HG02870 (cell line): ENCODE measurements around the gene PAX3.

Experiments
- ATAC-seq: cut with Tn5 transposase; IDR thresholded peaks from one replicate; pipeline ENCODE4 v1.9.1; 2021; ENCODE audit warnings: mild to moderate bottlenecking, moderate library complexity; ENCODE audit not compliant: unreplicated experiment

PAX3 gene

DNA sequence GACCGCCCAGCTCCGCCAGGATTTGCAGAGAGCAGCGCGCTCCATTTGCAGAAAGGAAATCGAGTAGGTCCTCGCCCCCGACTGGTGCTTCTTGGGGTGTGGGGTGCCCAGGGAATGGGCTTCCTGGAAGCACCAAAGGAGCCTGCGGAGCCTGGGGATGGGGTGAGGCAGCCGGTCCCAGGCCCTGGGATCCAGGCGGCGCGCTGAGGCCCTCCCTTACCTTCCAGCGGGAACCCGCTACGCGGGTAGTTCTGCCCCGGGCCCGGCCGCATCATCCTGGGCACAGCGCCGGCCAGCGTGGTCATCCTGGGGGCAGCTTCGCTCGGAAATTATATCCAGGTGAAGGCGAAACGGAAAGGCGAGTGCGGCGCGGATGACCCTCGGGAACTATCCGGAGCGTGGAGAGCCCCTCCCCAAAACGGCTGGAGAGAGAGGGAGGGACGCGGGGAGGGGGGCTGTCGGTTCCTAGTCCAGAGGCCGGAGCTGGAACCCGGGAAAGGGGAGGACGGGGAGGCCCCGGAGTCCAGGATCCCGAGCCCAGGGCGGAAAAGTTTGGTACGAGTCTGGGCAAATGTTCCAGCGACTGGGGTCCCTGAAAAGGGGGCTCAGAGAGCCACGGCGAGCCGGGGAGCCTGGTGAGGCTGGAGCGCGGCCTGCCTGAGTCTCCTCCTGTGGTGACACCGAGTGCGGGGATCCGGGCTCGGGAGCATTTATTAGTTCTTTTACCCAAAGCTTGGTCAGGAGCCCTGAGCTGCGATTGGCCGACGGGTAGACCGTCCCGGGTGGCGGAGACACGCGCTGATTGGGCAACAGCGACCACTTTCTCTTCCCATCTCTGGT lies at the start of gene PAX3:
Gene PAX3 (minus strand): TSS at position 688 of the 840 bp plus-strand sequence. CDS start 383 bp downstream, at position 305.
- no peak for ATAC-seq

DNA sequence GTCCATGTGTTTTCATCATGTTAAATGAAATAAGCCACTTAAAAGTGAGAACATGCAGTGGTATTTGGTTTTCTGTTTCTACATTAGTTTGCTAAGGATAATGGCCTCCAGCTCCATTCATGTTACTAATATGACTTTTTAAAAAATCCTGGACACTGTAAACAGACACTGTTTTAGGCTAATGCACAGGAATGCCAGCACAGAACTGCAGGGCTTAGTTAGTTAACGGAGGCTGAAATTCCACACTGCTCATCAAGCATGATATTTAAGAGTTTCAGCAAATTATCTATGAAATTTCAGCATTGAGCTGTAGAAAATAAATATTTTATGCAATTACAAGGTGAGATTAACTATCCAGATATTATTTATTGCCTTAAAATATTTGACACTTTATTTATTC lies 42.5 kb upstream of the PAX3 start:
- ATAC-seq: no peak

DNA sequence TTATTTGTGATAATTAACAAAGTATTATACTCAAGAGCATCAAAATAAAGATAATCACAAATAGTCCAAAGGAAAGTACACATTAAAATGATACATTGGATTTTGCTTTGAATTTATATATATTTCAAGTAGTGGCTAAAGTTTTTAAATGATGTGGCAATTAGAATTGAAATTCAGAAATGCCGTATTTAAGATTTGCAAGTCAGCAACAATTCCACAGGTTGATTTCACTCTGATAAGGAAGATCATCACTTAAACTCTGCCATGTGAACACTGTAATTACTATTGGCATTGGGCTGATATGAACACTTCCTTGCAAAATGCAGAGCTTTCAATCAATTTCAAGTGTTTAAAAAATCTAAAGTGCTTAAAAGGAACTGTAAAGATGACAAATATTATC lies 39.6 kb upstream of the PAX3 start:
- no peak for ATAC-seq

DNA sequence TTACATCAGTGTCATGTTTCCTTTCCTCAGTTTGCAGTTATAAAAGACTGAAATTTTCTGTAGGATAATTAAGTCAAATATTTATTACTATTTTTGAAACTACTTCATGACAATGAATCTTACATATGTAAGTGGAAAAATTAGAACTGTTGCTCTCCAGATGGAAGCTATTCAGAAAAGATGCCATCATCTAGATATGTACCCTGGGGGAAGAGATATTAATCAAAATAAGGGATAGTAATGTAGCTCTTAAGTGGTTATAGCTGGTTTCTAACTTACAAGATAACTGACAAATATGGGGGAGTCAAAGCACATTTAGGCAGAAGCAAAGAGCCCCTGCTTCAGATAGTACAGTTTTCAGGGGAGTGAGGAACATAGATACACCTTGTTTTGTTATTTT lies 38.1 kb upstream of the PAX3 start:
- ATAC-seq: no peak

DNA sequence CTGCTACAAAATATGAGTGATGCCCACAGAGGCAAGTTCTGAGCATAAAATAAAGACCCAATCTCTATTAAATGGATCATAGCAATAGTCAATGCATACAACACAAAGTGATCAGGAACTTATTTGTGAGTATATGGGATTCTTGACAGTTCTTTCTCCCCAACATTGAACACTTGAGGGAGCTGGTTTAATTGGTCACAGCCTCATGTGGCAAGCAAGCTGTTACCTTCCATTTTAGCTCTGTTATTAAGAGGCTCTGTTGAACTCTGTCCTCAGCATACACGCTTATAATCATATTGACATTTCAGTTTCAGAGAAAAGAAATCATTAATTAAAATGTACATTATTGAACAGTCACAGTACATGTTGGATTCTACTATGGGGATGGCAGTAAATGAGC lies 37.6 kb upstream of the PAX3 start:
- ATAC-seq: no peak

DNA sequence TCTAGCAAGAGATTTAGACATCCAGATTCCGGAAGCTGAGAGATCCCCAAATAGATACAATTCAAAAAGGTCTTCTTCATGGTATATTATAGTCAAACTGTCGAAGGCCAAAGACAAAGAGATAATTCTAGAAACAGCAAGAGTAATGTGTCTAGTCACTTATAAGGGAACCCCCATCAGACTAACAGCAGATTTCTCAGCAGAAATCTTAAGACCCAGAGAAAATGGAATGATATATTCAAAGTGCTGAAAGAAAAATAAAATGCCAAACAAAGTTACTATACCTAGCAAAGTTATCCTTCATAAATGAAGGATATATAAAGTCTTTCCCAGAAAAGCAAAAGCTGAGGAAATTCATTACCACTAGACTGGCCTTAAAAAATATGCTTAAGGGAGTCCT lies 36.1 kb upstream of the PAX3 start:
- ATAC-seq: no peak

DNA sequence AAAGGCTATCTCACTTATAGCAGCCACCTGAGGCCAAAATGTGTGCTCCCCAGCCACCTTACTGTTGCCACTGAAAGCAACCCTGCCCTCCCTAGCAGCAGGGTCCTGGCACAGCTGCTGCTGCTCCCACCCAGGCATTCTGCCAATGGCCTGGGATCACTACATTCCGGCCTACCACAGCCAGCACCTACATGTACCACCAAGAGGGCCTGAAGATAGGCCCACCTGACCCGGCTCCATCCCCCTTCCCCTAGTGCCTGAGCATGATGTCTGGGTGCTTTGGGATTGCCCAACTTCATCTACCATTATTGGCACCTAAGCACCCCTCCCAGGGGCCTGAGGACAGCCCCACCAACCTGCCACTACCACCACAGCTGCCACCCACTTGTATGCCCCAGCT lies 34.6 kb upstream of the PAX3 start:
- no peak for ATAC-seq

DNA sequence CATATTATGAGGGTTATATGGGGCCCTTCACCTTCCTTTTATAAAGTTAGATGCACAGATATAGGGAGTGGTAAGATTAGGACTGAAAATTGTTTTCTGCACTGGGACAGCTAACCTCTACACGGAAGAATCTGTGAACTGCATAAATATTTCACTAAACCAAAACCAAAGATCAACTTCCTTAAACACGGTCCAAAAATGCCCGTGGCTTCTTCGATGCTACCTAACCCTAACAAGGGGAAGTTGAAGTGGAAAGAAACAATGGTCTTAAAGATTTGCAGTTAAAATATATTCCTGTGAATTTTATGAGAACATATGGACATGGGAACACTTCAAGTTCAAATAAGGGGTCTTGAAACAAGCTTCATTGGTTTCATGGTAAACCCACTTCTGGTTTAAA lies 33.3 kb upstream of the PAX3 start:
- no peak for ATAC-seq

DNA sequence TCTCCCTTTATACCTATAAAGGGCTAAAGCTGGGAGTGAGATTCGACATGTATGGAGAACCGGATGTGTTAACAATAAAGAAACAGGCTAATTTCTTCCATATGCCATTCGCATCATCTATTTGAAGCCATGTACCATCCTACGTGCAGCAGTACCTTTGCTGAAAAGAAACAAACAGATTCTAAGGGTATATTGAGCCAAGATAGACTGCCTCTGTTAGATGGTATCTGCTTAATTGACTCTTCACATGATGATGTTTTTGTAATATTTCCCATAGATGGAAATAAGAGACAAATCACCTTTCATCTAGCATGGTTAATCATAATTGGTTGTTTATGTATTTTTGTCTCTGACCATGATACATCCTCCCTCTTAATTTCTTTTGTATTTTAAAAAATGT lies 32.1 kb upstream of the PAX3 start:
- no peak for ATAC-seq

DNA sequence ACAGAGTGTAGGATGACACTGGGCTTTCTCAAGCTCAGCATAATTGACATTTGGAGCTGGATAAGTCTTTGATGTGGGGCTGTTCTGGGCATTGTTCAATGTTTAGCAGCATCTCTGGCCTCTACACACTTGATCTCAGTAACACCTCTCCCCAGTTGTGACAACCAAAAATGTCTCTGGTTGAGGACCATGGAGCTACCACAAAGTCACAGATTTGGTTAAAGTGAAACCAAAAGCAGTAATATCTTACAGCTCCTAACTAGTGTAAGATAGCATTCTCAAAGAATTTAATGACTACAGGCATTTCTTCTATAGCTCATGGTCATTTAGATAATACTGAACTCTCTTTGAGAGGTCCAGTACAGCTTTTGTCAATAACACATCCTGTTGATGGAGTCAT lies 23.4 kb upstream of the PAX3 start:
- no peak for ATAC-seq

DNA sequence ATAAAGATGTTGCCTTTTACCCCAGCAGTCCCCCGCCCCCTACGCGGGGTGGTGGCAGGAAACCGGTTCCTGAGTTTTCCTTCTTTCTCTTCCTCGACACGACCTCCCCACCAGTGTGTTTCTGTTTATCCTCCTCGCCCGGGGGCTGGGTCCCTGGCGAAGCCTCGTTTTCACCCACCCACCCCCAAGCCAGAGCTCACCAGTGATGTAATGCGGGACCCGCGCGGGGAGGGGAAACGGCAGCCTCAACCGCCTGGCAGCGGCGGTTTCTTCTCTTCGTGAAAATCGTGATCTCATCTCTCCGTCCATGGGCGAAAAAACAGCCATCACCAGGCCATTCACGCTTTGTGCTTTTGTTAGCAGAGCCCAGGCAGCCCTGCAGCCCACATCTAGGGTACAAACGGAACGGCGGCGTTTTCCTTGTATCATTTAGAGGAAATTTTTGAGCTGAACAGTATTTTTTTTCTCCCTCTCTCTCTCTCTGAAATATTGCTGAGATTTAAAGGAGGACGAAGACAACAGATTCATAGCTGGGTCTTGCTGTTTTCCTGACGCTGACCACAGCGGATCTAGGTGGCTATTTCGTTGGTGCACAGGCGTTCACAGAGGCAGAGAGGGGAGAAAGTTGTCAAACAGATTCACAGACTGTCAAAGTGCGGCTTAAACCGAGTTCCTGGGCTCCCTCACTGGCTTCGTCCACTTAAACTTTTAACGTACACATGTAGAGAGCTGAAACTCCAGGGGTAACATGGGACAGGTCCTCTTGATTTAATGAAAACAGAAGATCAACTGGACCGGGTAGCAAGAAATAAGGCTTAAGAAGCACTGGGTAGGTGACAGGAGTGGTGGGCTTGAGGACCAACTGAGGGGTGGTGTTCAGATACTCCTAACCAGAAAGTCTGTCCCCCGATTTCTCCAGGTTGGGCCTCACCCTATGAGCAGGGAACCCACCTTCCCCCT lies 21.9 kb upstream of the PAX3 start:
- no peak for ATAC-seq

DNA sequence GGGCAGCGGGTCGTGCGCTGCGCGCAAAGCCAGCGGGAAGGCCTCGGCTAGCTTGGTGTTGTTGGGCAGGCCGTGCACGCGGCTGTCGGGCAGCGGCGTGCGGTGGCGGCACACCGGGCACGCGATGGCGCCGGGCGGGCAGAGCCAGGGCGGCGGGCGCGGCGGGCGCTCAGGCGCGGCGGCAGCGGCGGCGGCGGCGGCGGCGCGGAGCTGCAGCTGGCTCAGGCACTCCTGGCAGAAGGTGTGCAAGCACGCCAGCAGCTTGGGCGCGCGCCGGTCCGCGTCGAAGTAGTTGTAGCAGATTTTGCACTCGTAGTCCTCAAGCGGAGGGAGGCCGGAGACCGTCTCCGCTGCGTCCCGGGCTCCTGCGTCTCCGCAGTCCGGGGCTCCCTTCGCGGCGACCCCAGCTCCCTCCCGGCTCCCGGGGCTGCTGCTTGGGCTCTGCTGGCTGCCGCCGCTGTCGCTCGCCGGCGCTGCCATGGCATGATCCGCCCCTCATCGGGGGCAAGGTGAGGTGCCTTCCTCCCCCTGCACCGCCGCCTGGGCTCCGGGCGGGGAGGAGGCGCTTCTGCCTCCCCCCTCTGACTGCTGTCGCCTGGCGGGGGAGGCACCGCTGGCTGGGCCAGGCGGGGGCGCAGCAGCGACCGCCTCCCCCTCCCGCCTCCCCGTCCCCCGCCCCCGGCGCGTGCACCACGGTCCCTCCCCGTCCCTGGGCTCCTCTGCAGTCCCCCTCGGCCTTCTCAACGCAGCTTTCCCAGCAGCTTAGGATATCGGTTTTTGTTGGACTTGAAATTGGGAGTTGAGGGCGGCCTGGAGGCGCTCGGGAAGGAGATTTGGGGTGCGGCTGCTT lies 21.0 kb upstream of the PAX3 start:
- peak; percentile 25 for ATAC-seq

DNA sequence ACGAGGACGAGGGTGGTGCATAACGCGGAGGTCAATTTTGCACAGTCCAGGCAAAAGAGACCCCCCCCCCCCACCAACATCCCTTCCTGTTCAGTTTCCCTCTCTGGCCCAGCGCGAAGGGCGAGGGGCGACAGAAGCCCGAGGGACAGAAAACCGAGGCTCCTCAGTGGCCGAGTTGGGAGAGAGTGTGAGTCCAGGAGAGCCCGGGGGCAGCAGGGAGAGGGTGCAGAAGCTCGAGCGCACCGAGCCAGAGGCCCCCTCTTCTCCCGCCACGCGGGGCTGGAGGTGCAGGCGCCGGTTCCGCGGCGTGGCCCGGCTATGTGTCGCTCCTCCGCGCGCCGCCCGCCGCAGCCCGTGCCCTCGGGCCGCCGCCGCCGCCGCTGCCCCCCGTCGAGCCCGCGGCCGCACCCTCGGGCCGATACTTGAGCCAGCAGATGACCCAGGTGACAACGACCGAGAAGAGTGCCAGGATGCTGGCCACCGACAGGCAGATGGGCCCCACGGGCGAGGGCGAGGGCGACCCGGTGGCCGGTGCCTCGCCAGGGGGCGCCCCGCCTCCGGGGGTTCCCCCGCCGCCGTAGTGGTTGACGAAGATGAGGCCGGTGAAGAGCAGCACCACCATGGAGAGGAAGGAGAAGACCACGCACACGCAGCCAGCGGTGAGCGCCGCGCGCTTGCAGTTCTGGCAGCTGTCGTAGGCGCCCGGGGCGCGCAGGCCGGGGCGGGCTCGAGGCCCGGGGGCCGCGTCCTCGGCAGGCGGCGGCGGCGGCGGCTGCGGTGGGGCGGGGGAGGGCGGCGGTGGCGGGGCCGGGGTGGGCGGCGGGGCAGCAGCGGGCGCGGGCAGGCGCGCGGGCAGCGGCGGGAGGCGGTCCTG lies 20.2 kb upstream of the PAX3 start:
- ATAC-seq: peak; percentile 40

DNA sequence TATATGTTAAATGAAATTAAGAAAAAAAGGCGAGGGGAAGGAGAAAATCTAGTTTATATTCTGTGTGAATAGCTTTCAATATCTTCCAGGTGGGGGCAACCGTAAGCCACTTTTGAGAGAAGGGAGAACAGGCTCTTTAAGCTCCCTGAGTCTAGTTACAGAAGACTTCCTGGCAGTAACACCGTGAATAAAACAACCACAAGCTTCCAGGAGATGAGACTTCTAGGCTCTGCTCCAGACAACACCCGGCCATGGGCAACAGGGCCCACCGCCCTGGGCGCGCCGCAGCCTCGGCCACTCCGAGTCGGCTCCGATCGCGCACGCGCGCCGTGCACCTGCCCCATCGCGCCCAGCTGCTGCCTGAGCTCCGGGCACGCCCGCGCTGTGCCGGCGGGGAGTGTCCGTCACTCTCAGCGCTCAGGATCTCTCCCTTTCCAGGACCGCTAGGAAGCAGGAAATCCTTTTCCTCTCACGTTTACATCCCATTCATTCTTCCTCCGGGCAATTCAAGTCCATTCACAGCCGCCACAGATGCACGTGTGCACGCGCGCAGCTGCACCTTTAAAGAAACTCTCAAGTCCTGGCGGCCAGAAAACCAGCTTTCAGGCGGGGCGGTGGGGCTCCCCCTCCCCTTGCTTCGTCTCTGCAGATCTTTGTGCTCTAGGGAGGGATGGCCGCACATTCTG lies 19.4 kb upstream of the PAX3 start:
- ATAC-seq: peak; percentile 45

DNA sequence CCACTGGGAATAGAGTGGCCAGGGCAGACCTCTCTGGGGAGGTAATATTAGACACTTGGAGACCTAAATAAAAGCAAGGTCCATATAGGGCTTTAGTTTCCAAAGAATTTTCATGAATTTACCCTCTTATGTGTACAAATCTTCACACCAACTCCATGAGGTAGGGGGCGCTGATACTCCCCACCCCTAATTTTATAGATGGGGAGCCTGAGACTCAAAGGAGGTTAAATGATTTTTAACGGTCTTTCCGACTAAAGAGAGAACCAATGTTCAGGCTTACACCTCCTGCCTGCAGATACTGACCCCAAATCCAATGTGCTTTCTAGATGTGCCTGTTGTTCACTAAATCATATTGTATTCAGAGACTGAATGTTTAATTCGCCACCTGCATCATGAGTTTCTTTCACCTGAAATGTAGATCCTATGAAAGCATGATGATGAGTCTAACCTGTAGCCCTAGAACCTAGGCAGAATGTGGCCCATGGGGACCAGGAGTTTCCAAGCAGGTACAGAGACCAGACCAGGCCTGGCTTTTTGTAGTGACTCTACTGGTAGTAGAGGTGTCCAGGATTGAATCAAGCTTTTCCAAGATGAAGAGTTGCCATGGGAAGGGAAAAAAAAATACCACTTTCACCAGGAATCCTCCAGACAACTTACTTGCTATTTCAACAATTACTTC lies 16.8 kb upstream of the PAX3 start:
- ATAC-seq: no peak

DNA sequence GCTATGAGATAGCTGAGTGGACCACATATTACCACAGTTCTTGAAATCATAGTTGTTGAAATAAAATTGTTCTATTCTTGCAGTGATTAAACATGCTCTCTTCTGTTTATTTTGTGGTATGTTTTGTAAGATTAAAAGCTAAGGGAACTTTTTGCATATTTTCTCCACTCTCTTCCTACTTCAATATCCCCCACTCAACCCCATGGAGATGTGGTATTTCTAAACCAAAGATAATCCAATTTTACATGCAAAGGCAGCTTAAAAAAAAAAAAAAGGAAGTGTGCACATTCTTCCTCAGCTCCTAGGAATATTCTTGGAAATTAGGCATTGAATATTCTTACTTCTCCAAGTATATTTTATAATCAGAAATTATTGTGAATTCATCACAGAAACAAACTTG lies 15.0 kb upstream of the PAX3 start:
- ATAC-seq: no peak

DNA sequence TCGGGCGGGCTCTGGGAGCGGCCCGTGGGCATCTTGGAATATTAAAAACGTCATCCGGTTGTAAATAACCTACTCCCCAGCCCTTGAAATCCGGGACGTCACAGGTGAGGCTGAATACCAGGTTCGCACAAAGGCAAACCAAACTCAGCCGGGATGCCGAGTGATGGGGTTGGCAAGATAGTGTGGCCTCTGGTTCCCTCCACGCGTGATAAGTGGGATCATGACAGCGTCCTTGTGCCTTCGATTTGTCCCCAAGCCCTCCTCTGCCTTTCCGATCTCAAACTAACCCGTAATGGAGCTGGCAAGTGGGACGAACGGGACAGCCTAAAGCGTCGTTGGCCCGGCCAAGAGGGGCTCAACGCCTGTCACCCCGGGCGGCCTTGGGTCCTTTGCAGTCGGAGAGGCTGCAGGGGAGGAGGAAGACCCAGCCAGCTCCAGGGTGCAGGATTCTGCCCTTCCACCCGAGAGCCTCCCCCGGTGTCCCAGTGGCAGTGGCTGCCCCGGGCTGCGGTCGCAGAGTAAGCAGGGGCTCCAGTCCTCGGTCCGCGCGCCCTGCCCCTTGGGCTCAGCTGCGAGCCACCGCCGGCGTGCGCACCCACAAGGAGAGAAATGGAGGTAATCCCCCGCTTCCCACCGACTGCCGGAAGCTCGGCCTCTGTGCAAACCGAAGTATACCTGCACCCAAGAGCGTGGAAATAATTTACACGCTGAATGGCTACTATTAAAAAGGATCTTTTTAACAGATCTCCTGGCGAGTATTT lies 13.4 kb upstream of the PAX3 start:
- ATAC-seq: no peak

DNA sequence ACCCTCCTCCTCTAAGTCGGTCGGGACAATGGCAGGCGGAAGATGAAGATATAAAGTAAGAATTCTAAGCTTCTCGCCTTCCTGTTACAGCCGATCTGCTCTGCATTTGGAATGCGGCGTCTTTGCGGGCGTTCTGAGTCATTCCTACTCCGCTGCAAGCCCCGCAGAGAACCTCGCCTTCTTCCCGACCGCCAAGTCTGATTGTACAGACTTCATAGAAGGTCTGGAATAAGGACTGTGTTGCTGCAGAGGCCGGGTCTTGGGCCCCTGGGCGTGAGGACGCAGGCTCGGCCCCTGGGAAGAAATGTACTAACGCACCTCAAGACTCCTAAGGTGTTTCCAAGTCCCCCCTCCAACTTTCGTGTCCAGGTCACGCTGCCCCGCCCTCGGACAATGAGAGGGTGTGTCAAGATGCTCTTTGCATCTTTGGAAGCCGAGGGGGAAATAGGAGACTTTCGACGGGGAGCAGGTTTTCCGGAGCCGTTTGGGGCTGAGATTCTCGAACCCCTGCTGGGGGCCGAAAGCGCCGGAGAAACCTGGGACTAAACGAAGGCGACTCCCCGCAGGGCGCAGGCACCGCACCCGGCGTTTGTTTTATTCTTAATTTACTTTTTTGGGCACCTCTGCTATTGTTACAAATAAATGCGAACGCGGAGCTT lies 12.7 kb upstream of the PAX3 start:
- ATAC-seq: no peak
